Epithelial cell of proximal tubule (primary cell): ENCODE data around the gene HLCS. TPM values are rescaled to one million over a fixed set of nuclear protein-coding genes. Genes with fewer than 3 reads are reported as not detected.
"Not testable (repeated sequence)": the region's sequence is repeated elsewhere in the genome, so short reads cannot be mapped to it uniquely, and the experiment has no call there.

ENCODE experiments used
- DNase-seq: peaks from one replicate; pipeline ENCODE4 v3.0.0-alpha.2; 2011; ENCODE audit warnings: low read depth
- H3K4me3 ChIP-seq: 2 replicates; pipeline ENCODE4 v1.5.1; 2011; ENCODE audit warnings: low read depth, mild to moderate bottlenecking, low read length
- CTCF ChIP-seq: conservative IDR thresholded peaks from 2 replicates; pipeline ENCODE4 v1.5.1; 2012; ENCODE audit warnings: low read depth, mild to moderate bottlenecking, low read length
- total RNA-seq: library from RNA; depleted of rRNA; stranded (reverse); fragments of >200 nt; gene quantifications from 2 replicates; pipeline ENCODE4 v1.2.3, GENCODE V29; 2015

HLCS gene
- total RNA-seq, 1 donor from 2014 or later, result 21.0 TPM

- no peak for DNase-seq
- peak overlapping the region; percentile 66 for H3K4me3 ChIP-seq
- TF ChIP-seq CTCF, result peak; percentile 32
Measured at GRCh38 chr21:36989699-36990507, 23.4 kb upstream of the HLCS start.

- peak overlapping the region; percentile 66 for H3K4me3 ChIP-seq
- DNase-seq, result not testable (repeated sequence)
Measured at GRCh38 chr21:36989199-36989698, 22.8 kb upstream of the HLCS start.

- no peak overlapping the region for H3K4me3 ChIP-seq
Measured at GRCh38 chr21:36988536-36988935, 22.1 kb upstream of the HLCS start.

GRCh38 chr21:36987845-36988244, 21.4 kb upstream of the HLCS start:
- no peak for DNase-seq
- H3K4me3 ChIP-seq, result no peak overlapping the region
- no peak for TF ChIP-seq CTCF

More at GRCh38 chr21:36988536-36988935, 22.1 kb upstream of the HLCS start:
- no peak for DNase-seq
- TF ChIP-seq CTCF, result no peak

- H3K4me3 ChIP-seq, result no peak overlapping the region
- no peak for DNase-seq
- TF ChIP-seq CTCF, result no peak
Measured at GRCh38 chr21:36985751-36986594, 19.5 kb upstream of the HLCS start.

- DNase-seq, result no peak
- no peak for TF ChIP-seq CTCF
- no peak overlapping the region for H3K4me3 ChIP-seq
Measured at GRCh38 chr21:36981977-36982700, 15.7 kb upstream of the HLCS start.

GRCh38 chr21:36981049-36981391, 14.6 kb upstream of the HLCS start:
- peak overlapping the region; percentile 63 for H3K4me3 ChIP-seq
- TF ChIP-seq CTCF, result no peak
- no peak for DNase-seq
